MCF 10A (cell line): Measurements from ENCODE around the gene BRAT1. TPM values are rescaled to one million over a fixed set of nuclear protein-coding genes. Genes with fewer than 3 reads are reported as not detected.
"Not testable (repeated sequence)": the region's sequence is repeated elsewhere in the genome, so short reads cannot be mapped to it uniquely, and the experiment has no call there.

Source experiments
- BruUV-seq: library from RNA; stranded (reverse); fragments of 400-500 nt; replicated peaks from 2 replicates; lab custom pipeline; 2021; lab: Mats Ljungman, UMichigan
- CTCF ChIA-PET: fragments of 300-600 bp; sonication (Branson Sonifier 250); formaldehyde crosslinking; extraction: SDS; loops from one replicate; lab custom pipeline; 2021; ENCODE audit warnings: antibody characterized with exemption, inconsistent platforms; lab: Yijun Ruan, JAX
- POLR2A ChIA-PET: fragments of 300-600, 350-650 bp; sonication (Branson Sonifier 250); formaldehyde crosslinking; extraction: SDS; loops from one replicate; lab custom pipeline; 2020; ENCODE audit warnings: antibody characterized with exemption, inconsistent platforms; lab: Yijun Ruan, JAX
- DNase-seq: peaks from one replicate; pipeline ENCODE4 v3.0.0-alpha.2; 2018; ENCODE audit not compliant: unreplicated experiment
- H3K27ac Mint-ChIP-seq: one replicate; pipeline ENCODE4 v1.8.0; 2022; ENCODE audit warnings: mild to moderate bottlenecking, low read depth, mixed read lengths; ENCODE audit not compliant: unreplicated experiment
- H3K27me3 Mint-ChIP-seq: one replicate; pipeline ENCODE4 v1.8.0; 2022; ENCODE audit warnings: mixed read lengths; ENCODE audit not compliant: insufficient read depth, unreplicated experiment
- H3K36me3 Mint-ChIP-seq: one replicate; pipeline ENCODE4 v1.8.0; 2022; ENCODE audit warnings: mild to moderate bottlenecking, moderate library complexity, mixed read lengths; ENCODE audit not compliant: insufficient read depth, unreplicated experiment
- H3K4me1 Mint-ChIP-seq: one replicate; pipeline ENCODE4 v1.8.0; 2022; ENCODE audit warnings: mixed read lengths; ENCODE audit not compliant: insufficient read depth, unreplicated experiment
- H3K4me3 Mint-ChIP-seq: one replicate; pipeline ENCODE4 v1.8.0; 2022; ENCODE audit warnings: mild to moderate bottlenecking, moderate library complexity, mixed read lengths; ENCODE audit not compliant: unreplicated experiment
- H3K9me3 Mint-ChIP-seq: one replicate; pipeline ENCODE4 v1.8.0; 2022; ENCODE audit warnings: mixed read lengths; ENCODE audit not compliant: unreplicated experiment
- intact Hi-C: fragments of 100-400 bp; cut with micrococcal nuclease; formaldehyde crosslinking; loops from 2 replicates; pipeline ENCODE4 v1.14.1; 2022
- total RNA-seq: library from RNA; stranded (reverse); gene quantifications from 2 replicates; pipeline ENCODE4 v1.2.3, GENCODE V29; 2022
- TF ChIP-seq, protein P1 (sequence below): fragments of 200-600 bp; IDR thresholded peaks from one replicate; pipeline ENCODE4 v1.8.0; 2022; ENCODE audit warnings: antibody characterized with exemption, mild to moderate bottlenecking; ENCODE audit not compliant: unreplicated experiment

Gene BRAT1
- total RNA-seq, 1 experiment from 2014 or later = 18.0 TPM

DNA sequence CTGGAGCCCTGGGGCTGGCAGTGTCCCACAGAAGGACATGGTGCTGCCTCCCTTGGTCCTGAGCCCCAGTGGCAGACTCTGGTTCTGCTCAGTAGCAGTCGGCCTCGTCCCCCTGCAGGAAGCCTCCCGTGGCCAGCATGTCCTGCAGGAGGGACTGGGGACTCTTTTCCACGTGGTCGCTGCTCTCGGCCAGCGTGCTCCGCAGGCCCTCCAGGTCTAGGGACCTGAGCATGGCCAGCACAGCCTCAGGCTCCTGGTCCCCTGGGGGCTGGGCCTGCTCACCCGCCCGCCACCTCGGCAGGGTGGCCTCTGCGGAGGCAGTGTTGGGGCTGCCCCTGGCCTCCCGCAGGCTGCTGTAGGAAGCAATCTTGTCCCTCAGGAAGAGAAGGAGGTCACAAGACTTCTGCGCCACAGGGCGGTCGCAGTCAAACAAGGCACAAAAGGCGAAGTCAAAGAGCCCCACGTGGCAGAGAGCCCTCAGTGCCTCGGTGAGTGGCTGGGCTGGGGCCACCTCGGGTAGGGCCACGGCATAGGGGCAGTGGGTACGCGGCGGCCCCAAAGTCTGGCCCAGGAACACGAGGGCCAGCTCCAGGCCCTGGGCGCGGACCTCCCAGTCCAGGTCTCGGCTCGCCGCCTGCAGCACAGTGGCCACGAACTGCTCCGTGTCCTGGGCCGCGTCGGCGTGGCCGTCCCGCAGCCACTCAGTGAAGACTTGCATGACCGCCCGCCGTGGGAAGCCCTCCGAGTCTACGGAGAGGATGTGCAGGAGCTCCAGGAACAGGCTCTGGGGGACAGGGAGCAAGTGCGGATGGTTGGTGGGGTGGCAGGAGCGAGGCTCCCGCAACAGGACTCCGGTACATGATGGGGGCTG, 17.1 kb downstream of the BRAT1 start:
- no peaks in the 10 kb centered on the region for H3K27me3 Mint-ChIP-seq
- no peak overlapping the region for H3K27ac Mint-ChIP-seq
- DNase-seq = no peak
- ChIA-PET POLR2A (no interaction called here), CTCF (no interaction called here)
- no peak overlapping the region for H3K4me3 Mint-ChIP-seq
- H3K36me3 Mint-ChIP-seq = peaks cover 35% of the 10 kb centered on the region
- no peaks in the 10 kb centered on the region for H3K9me3 Mint-ChIP-seq
- TF ChIP-seq, protein P1, sequence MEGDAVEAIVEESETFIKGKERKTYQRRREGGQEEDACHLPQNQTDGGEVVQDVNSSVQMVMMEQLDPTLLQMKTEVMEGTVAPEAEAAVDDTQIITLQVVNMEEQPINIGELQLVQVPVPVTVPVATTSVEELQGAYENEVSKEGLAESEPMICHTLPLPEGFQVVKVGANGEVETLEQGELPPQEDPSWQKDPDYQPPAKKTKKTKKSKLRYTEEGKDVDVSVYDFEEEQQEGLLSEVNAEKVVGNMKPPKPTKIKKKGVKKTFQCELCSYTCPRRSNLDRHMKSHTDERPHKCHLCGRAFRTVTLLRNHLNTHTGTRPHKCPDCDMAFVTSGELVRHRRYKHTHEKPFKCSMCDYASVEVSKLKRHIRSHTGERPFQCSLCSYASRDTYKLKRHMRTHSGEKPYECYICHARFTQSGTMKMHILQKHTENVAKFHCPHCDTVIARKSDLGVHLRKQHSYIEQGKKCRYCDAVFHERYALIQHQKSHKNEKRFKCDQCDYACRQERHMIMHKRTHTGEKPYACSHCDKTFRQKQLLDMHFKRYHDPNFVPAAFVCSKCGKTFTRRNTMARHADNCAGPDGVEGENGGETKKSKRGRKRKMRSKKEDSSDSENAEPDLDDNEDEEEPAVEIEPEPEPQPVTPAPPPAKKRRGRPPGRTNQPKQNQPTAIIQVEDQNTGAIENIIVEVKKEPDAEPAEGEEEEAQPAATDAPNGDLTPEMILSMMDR = no peak
- BruUV-seq = TSS peak; percentile 64
- H3K4me1 Mint-ChIP-seq = no peaks in the 10 kb centered on the region
- intact Hi-C loops = no loop called here

DNA sequence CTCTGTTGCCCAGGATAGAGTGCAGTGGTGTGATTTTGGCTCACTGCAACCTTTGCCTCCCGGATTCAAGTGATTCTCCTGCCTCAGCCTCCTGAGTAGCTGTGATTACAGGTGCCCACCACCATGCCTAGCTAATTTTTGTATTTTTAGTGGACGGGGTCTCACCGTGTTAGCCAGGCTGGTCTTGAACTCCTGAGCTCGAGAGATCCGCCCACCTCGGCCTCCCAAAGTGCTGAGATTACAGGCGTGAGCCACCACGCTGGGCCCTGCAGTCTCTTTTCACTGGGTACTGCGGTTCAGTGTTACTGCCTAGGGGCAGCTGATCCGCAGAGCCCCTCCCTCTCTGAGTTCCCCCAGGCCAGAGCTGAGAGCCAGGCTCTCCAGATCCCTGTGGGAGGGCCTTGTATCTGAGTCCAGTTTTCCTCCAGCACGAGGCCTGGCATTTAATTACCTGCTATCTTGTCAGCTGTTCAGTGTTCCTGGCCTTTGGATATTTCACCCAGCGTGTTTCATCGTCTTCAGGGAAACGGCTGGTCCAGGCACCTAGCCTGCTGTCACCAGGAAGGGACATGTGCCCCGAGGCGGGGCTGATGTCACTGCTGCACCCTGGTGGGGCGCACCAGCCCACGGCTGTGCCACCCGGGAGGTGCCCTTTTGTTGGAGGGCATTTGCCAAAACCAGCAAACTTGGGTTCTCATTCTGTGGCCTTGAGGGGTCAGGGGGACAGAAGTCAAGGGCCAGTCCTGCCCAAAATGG, 19.3 kb downstream of the BRAT1 start:
- intact Hi-C loops, H3K27ac Mint-ChIP-seq, H3K9me3 Mint-ChIP-seq, H3K27me3 Mint-ChIP-seq, BruUV-seq, H3K4me1 Mint-ChIP-seq, H3K4me3 Mint-ChIP-seq, DNase-seq: not testable (repeated sequence)
- CTCF ChIA-PET = interaction anchor here (0.6 kb wide), 1 partner anchor 9 kb away, joined by 3 read pairs; no protein-coding TSS in a partner anchor
- POLR2A ChIA-PET = interaction anchor here (0.6 to 1.0 kb wide), 3 partner anchors 13 to 1074 kb away, joined by 3 to 5 read pairs (median 3); no protein-coding TSS in a partner anchor
- H3K36me3 Mint-ChIP-seq = peaks cover 24% of the 10 kb centered on the region

DNA sequence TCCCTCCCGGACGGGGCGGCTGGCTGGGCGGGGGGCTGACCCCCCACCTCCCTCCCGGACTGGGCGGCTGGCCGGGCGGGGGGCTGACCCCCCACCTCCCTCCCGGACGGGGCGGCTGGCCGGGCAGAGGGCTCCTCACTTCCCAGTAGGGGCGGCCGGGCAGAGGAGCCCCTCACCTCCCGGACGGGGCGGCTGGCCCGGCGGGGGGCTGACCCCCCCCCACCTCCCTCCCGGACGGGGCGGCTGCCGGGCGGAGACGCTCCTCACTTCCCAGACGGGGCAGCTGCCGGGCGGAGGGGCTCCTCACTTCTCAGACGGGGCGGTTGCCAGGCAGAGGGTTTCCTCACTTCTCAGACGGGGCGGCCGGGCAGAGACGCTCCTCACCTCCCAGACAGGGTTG, 21.1 kb downstream of the BRAT1 start:
- intact Hi-C loops, DNase-seq, BruUV-seq, H3K4me3 Mint-ChIP-seq, H3K27me3 Mint-ChIP-seq, H3K27ac Mint-ChIP-seq, POLR2A ChIA-PET, H3K9me3 Mint-ChIP-seq, CTCF ChIA-PET: not testable (repeated sequence)
- peaks cover 11% of the 10 kb centered on the region for H3K4me1 Mint-ChIP-seq
- peaks cover 11% of the 10 kb centered on the region for H3K36me3 Mint-ChIP-seq

DNA sequence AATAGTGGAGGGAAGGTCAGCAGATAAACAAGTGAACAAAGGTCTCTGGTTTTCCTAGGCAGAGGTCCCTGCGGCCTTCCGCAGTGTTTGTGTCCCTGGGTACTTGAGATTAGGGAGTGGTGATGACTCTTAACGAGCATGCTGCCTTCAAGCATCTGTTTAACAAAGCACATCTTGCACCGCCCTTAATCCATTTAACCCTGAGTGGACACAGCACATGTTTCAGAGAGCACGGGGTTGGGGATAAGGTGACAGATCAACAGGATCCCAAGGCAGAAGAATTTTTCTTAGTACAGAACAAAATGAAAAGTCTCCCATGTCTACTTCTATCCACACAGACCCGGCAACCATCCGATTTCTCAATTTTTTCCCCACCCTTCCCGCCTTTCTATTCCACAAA, 21.8 kb downstream of the BRAT1 start:
- H3K4me1 Mint-ChIP-seq = peaks cover 11% of the 10 kb centered on the region
- POLR2A ChIA-PET, H3K4me3 Mint-ChIP-seq, H3K9me3 Mint-ChIP-seq, BruUV-seq, H3K36me3 Mint-ChIP-seq, DNase-seq, H3K27me3 Mint-ChIP-seq, H3K27ac Mint-ChIP-seq, intact Hi-C loops, CTCF ChIA-PET: not testable (repeated sequence)

DNA sequence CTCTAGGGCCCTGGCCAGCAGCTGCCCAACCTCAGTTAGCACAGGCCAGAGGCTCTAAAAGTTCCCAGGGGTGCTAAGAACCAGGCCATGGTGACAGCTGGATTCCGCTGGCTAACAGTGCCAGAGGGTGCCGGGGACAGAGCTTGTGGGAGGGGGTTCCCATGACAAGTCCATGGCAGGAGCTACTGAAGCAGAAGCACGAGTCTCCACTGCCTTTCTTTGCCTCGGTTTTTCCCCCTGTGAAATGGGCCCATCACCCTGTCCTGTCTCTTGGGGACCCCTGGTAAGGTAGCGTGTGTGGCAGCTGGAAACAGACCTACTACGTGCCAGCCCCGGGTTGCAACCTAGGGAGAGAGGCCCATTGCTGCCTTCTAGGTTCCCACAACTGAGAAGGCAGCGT, 22.5 kb downstream of the BRAT1 start:
- H3K36me3 Mint-ChIP-seq, H3K9me3 Mint-ChIP-seq, H3K27ac Mint-ChIP-seq, CTCF ChIA-PET, H3K27me3 Mint-ChIP-seq, DNase-seq, BruUV-seq, H3K4me3 Mint-ChIP-seq, intact Hi-C loops, POLR2A ChIA-PET: not testable (repeated sequence)
- H3K4me1 Mint-ChIP-seq = peaks cover 18% of the 10 kb centered on the region

DNA sequence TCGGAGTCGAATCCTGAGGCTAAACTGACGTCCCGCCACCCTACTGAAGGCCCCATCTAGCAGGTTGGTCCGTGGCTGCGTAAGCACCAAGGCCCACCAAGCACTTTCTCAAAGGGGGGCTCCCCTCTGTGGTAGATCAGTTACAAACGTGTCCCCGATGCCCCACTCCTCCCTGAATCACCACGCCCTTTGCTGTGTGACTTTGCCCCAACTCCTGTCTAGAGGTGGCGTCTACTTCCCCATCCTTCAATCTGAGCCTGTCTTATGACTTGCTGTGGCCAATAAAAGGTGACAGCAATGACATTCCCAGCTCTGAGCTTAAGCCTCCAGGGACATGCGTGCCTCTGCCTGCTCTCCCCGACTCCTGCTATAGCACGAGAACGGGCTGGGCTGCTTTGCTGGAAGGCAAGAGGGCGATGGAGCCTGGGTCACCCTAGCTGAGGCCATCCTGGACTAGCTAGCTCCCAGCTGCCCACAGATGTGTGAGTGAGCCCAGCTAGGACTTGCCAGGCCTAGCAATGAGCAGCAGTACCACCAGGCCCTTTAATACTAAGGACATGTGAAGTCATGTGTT, 23.0 kb downstream of the BRAT1 start:
- H3K9me3 Mint-ChIP-seq, CTCF ChIA-PET, DNase-seq, H3K4me3 Mint-ChIP-seq, H3K27me3 Mint-ChIP-seq, intact Hi-C loops, H3K27ac Mint-ChIP-seq, H3K36me3 Mint-ChIP-seq, POLR2A ChIA-PET, BruUV-seq: not testable (repeated sequence)
- peaks cover 23% of the 10 kb centered on the region for H3K4me1 Mint-ChIP-seq

DNA sequence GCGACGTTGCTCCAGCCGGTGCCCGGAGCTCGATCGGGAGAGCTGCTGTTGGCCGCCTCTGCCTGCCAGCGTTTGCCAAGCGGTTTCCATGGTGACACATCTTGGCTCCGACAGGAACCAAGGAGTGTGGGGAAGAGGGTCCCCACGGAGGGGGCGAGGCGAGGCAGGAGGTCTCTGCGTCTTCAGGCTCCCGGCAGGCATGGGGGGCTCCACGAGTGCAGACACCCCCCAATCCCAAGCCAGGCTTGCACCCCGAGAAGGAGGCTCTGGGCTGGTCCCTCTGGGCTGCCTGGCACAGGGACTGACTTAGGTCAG, 23.6 kb downstream of the BRAT1 start:
- CTCF ChIA-PET, BruUV-seq: not testable (repeated sequence)

More for the DNA sequence above, 23.6 kb downstream of the BRAT1 start:
- H3K27ac Mint-ChIP-seq, H3K4me3 Mint-ChIP-seq, intact Hi-C loops, DNase-seq, H3K9me3 Mint-ChIP-seq, POLR2A ChIA-PET, H3K27me3 Mint-ChIP-seq, H3K36me3 Mint-ChIP-seq: not testable (repeated sequence)
- peaks cover 23% of the 10 kb centered on the region for H3K4me1 Mint-ChIP-seq
